SK-N-DZ (cell line): ENCODE results near the gene ADAMTSL1.
A peak's percentile ranks its signal among the peaks of the same experiment; 100 is the strongest.

Experiments
- DNase-seq: peaks from one replicate; pipeline ENCODE4 v3.0.0-alpha.2; 2015; ENCODE audit warnings: low spot score

ADAMTSL1 gene

GRCh38 chr9:18499062-18499461 is 25.1 kb downstream of the ADAMTSL1 start:
- DNase-seq: peak; percentile 50

- no peak for DNase-seq
Measured at GRCh38 chr9:18499980-18500379, 26.0 kb downstream of the ADAMTSL1 start.

GRCh38 chr9:18500451-18500850 is 26.5 kb downstream of the ADAMTSL1 start:
- no peak for DNase-seq

- DNase-seq: no peak
Measured at GRCh38 chr9:18501949-18502348, 28.0 kb downstream of the ADAMTSL1 start.

- DNase-seq: no peak
Measured at GRCh38 chr9:18502546-18502945, 28.6 kb downstream of the ADAMTSL1 start.

GRCh38 chr9:18504707-18505106 is 30.8 kb downstream of the ADAMTSL1 start:
- DNase-seq: no peak

- DNase-seq: no peak
Measured at GRCh38 chr9:18507151-18507550, 33.2 kb downstream of the ADAMTSL1 start.

- no peak for DNase-seq
Measured at GRCh38 chr9:18516514-18516913, 42.6 kb downstream of the ADAMTSL1 start.

GRCh38 chr9:18516965-18517364 is 43.0 kb downstream of the ADAMTSL1 start:
- DNase-seq: no peak

- DNase-seq: no peak
Measured at GRCh38 chr9:18520416-18521047, 46.6 kb downstream of the ADAMTSL1 start.

GRCh38 chr9:18526685-18527084 is 52.7 kb downstream of the ADAMTSL1 start:
- DNase-seq: peak; percentile 8

GRCh38 chr9:18531136-18532065 is 57.4 kb downstream of the ADAMTSL1 start:
- no peak for DNase-seq

GRCh38 chr9:18534611-18535010 is 60.7 kb downstream of the ADAMTSL1 start:
- DNase-seq: no peak

GRCh38 chr9:18536554-18536953 is 62.6 kb downstream of the ADAMTSL1 start:
- no peak for DNase-seq

- DNase-seq: no peak
Measured at GRCh38 chr9:18539203-18539693, 65.3 kb downstream of the ADAMTSL1 start.

GRCh38 chr9:18542837-18543405 is 69.0 kb downstream of the ADAMTSL1 start:
- DNase-seq: no peak

GRCh38 chr9:18543406-18544192 is 69.6 kb downstream of the ADAMTSL1 start:
- no peak for DNase-seq

- no peak for DNase-seq
Measured at GRCh38 chr9:18544456-18544855, 70.5 kb downstream of the ADAMTSL1 start.

GRCh38 chr9:18545636-18546360 is 71.8 kb downstream of the ADAMTSL1 start:
- no peak for DNase-seq

- no peak for DNase-seq
Measured at GRCh38 chr9:18548456-18548855, 74.5 kb downstream of the ADAMTSL1 start.

- no peak for DNase-seq
Measured at GRCh38 chr9:18549772-18550171, 75.8 kb downstream of the ADAMTSL1 start.
